GM18526 (cell line): ENCODE data around the gene GSG1L2.

Experiments used
- POLR2A ChIP-seq: IDR thresholded peaks from 3 replicates; pipeline ENCODE4 v1.6.1; 2011; ENCODE audit not compliant: insufficient read length; ENCODE audit errors: extremely low read depth

The GSG1L2 gene

GRCh38 chr17:9780552-9780951 is 41.3 kb downstream of the GSG1L2 start:
- no peak for TF ChIP-seq POLR2A

- TF ChIP-seq POLR2A, result no peak
Observed at GRCh38 chr17:9776911-9777310, 45.0 kb downstream of the GSG1L2 start.

- no peak for TF ChIP-seq POLR2A
Observed at GRCh38 chr17:9772658-9773057, 49.2 kb downstream of the GSG1L2 start.

- TF ChIP-seq POLR2A, result no peak
Observed at GRCh38 chr17:9771465-9771864, 50.4 kb downstream of the GSG1L2 start.

- no peak for TF ChIP-seq POLR2A
Observed at GRCh38 chr17:9769036-9769695, 52.7 kb downstream of the GSG1L2 start.

- TF ChIP-seq POLR2A, result no peak
Observed at GRCh38 chr17:9768381-9768934, 53.4 kb downstream of the GSG1L2 start.

- no peak for TF ChIP-seq POLR2A
Observed at GRCh38 chr17:9767432-9767991, 54.4 kb downstream of the GSG1L2 start.

GRCh38 chr17:9766970-9767369 is 54.9 kb downstream of the GSG1L2 start:
- TF ChIP-seq POLR2A, result no peak

GRCh38 chr17:9765322-9765721 is 56.6 kb downstream of the GSG1L2 start:
- no peak for TF ChIP-seq POLR2A

- no peak for TF ChIP-seq POLR2A
Observed at GRCh38 chr17:9763643-9764042, 58.2 kb downstream of the GSG1L2 start.

- no peak for TF ChIP-seq POLR2A
Observed at GRCh38 chr17:9760266-9760665, 61.6 kb downstream of the GSG1L2 start.

- no peak for TF ChIP-seq POLR2A
Observed at GRCh38 chr17:9755083-9755482, 66.8 kb downstream of the GSG1L2 start.
